Measurements from ENCODE around the gene THOC7. TPM values are rescaled to one million over a fixed set of nuclear protein-coding genes. Genes with fewer than 3 reads are reported as not detected.
A peak's percentile ranks its signal among the peaks of the same experiment; 100 is the strongest.

THOC7 gene
- total and polyA plus RNA-seq, 2 donors (not counting 3 experiments of a cell fraction or from before 2014, with no cell fraction given) = 16.9 to 68.7 TPM

DNA sequence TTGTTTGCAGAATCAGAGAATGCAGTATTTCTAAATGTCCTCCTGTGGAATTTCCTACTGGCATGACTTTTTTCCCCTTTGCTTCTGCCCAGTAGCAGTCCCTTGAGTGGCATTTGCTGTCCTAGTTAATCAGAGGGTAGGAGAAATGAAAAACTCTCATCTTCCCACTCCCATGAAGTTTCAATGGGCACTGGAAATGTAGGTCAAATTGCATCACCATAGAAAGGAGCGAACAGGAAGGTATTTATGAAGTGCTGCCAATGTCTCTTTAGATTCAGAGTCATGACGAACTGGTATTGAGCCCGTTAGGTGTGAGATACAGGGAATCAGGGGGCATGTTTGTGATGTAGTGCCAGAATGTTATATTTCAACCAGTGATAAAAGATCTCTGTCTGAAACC, 23.3 kb upstream of the THOC7 start:
- FAIRE-seq (no peak), DNase-seq (ENCODE audit: low read depth, low spot score) (peak; percentile 24)
- Histone ChIP-seq H2AFZ (ENCODE audit: low read depth, low read length) (no peak overlapping the region), H3K9me3 (replicated peaks; ENCODE audit: control insufficient read depth, insufficient read depth, low read length) (no peaks in the 10 kb centered on the region), H3K27me3 (ENCODE audit: control insufficient read depth in 2 of 2, insufficient read depth in 2 of 2, low read length in 2 of 2) (no peaks in the 10 kb centered on the region), H3K79me2 (ENCODE audit: control insufficient read depth, insufficient read depth, low read length) (peaks cover 13% of the 10 kb centered on the region), H3K27ac (ENCODE audit: insufficient read depth, low read depth, low read length) (no peak overlapping the region), H3K9me1 (replicated peaks; ENCODE audit: control insufficient read depth, extremely low read depth, insufficient read depth, low read length) (no peaks in the 10 kb centered on the region), H3K4me2 (ENCODE audit: insufficient read depth, low read length) (no peak overlapping the region), H3K4me1 (ENCODE audit: control insufficient read depth, extremely low read depth, insufficient read depth, low read length) (no peaks in the 10 kb centered on the region), H3K9ac (replicated peaks; ENCODE audit: extremely low read depth, insufficient read depth, low read length) (no peak overlapping the region), H3K36me3 (ENCODE audit: control insufficient read depth in 2 of 2, extremely low read depth in 1 of 2, insufficient read depth in 2 of 2, low read length in 2 of 2) (no peaks in the 10 kb centered on the region), H4K20me1 (replicated peaks; ENCODE audit: control insufficient read depth, extremely low read depth, insufficient read depth, low read length) (no peaks in the 10 kb centered on the region), H3K4me3 (replicated peaks in 1 of 3; ENCODE audit: insufficient read depth in 1 of 3, low read depth in 1 of 3, low read length in 3 of 3) (no peak overlapping the region)
- TF ChIP-seq POLR2AphosphoS5 (IDR thresholded peaks at IDR 0.05; ENCODE audit: insufficient read depth, low read depth, low read length) (no peak), FOS (IDR thresholded peaks at IDR 0.05; ENCODE audit: borderline replicate concordance, insufficient read depth, low read length) (no peak), JUN (IDR thresholded peaks at IDR 0.05; ENCODE audit: borderline replicate concordance, insufficient read depth, insufficient read length, low read depth) (no peak), EZH2 (IDR thresholded peaks at IDR 0.05; ENCODE audit: borderline replicate concordance, low read depth, low read length, severe bottlenecking) (no peak), POLR2A (IDR thresholded peaks at IDR 0.05; ENCODE audit: low read depth, low read length) (no peak), MYC (IDR thresholded peaks at IDR 0.05; ENCODE audit: low read depth, low read length) (no peak), GATA2 (IDR thresholded peaks at IDR 0.05; ENCODE audit: insufficient read depth, insufficient read length, low read depth, low read length) (no peak)
- TF ChIP-seq, protein P1, sequence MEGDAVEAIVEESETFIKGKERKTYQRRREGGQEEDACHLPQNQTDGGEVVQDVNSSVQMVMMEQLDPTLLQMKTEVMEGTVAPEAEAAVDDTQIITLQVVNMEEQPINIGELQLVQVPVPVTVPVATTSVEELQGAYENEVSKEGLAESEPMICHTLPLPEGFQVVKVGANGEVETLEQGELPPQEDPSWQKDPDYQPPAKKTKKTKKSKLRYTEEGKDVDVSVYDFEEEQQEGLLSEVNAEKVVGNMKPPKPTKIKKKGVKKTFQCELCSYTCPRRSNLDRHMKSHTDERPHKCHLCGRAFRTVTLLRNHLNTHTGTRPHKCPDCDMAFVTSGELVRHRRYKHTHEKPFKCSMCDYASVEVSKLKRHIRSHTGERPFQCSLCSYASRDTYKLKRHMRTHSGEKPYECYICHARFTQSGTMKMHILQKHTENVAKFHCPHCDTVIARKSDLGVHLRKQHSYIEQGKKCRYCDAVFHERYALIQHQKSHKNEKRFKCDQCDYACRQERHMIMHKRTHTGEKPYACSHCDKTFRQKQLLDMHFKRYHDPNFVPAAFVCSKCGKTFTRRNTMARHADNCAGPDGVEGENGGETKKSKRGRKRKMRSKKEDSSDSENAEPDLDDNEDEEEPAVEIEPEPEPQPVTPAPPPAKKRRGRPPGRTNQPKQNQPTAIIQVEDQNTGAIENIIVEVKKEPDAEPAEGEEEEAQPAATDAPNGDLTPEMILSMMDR (IDR thresholded peaks at IDR 0.05; ENCODE audit: extremely low read depth in 1 of 2, insufficient read depth in 1 of 2, low read depth in 1 of 2, low read length in 2 of 2) = no peak
- TF ChIP-seq, protein P2, sequence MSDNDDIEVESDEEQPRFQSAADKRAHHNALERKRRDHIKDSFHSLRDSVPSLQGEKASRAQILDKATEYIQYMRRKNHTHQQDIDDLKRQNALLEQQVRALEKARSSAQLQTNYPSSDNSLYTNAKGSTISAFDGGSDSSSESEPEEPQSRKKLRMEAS (IDR thresholded peaks at IDR 0.05; ENCODE audit: insufficient read depth, insufficient read length) = no peak
- dilution Hi-C loops (cut with MboI; ENCODE audit: extremely low pct_ligation_motif_present, low sequenced_read_pairs) (no loop called here), intact Hi-C loops (cut with micrococcal nuclease) (no loop called here)
- POLR2A ChIA-PET = no interaction called here
- CTCF ChIA-PET = no interaction called here
- BruUV-seq (replicated peaks) = no TSS peak
